HUES48 (cell line): Measurements from ENCODE around the gene SNX21.

Experiments used
- H3K27ac ChIP-seq: one replicate; pipeline ENCODE4 v1.7.0; 2013; ENCODE audit warnings: low read depth, low read length, inconsistent platforms
- H3K27me3 ChIP-seq: 2 replicates; pipeline ENCODE4 v1.6.1; 2013; ENCODE audit warnings: mild to moderate bottlenecking, low read length; ENCODE audit not compliant: control insufficient read depth, insufficient read depth
- H3K36me3 ChIP-seq: 2 replicates; pipeline ENCODE4 v1.6.1; 2013; ENCODE audit warnings: low read length; ENCODE audit not compliant: control insufficient read depth, insufficient read depth
- H3K4me1 ChIP-seq: 2 replicates; pipeline ENCODE4 v1.6.1; 2013; ENCODE audit warnings: mild to moderate bottlenecking, low read length; ENCODE audit not compliant: control insufficient read depth, insufficient read depth
- H3K4me3 ChIP-seq: 2 replicates; pipeline ENCODE4 v1.5.1; 2013; ENCODE audit warnings: mild to moderate bottlenecking, low read depth, low read length
- H3K9ac ChIP-seq: 2 replicates; pipeline ENCODE4 v1.6.1; 2013; ENCODE audit warnings: mild to moderate bottlenecking, low read depth, low read length, moderate library complexity
- H3K9me3 ChIP-seq: 2 replicates; pipeline ENCODE4 v1.6.1; 2013; ENCODE audit warnings: low read length; ENCODE audit not compliant: control insufficient read depth, insufficient read depth

Gene SNX21

GRCh38 chr20:45835825-45836224, 2.2 kb downstream of the SNX21 start:
- Histone ChIP-seq H3K4me3 (no peak overlapping the region), H3K4me1 (peaks cover 19% of the 10 kb centered on the region), H3K9ac (no peak overlapping the region)

GRCh38 chr20:45836841-45837240, 3.2 kb downstream of the SNX21 start:
- Histone ChIP-seq H3K9me3 (no peaks in the 10 kb centered on the region), H3K27me3 (no peaks in the 10 kb centered on the region; the same call in 1 of the 2 replicates), H3K4me3 (no peak overlapping the region), H3K4me1 (peaks cover 19% of the 10 kb centered on the region), H3K9ac (no peak overlapping the region), H3K27ac (no peak overlapping the region), H3K36me3 (peaks cover 41% of the 10 kb centered on the region)

More at GRCh38 chr20:45835825-45836224, 2.2 kb downstream of the SNX21 start:
- no peaks in the 10 kb centered on the region; the same call in 1 of the 2 replicates for H3K27me3 ChIP-seq
- H3K36me3 ChIP-seq, result peaks cover 32% of the 10 kb centered on the region
- no peak overlapping the region for H3K27ac ChIP-seq
- no peaks in the 10 kb centered on the region for H3K9me3 ChIP-seq

- Histone ChIP-seq H3K27me3 (no peaks in the 10 kb centered on the region), H3K36me3 (peaks cover 69% of the 10 kb centered on the region)
Observed at GRCh38 chr20:45840700-45841198, 7.2 kb downstream of the SNX21 start.

GRCh38 chr20:45841407-45842129, 8.0 kb downstream of the SNX21 start:
- Histone ChIP-seq H3K27me3 (no peaks in the 10 kb centered on the region), H3K27ac (no peak overlapping the region), H3K9ac (no peak overlapping the region), H3K36me3 (peaks cover 73% of the 10 kb centered on the region), H3K4me1 (no peaks in the 10 kb centered on the region), H3K9me3 (no peaks in the 10 kb centered on the region), H3K4me3 (no peak overlapping the region)

More at GRCh38 chr20:45840700-45841198, 7.2 kb downstream of the SNX21 start:
- no peak overlapping the region for H3K27ac ChIP-seq
- H3K4me1 ChIP-seq, result no peaks in the 10 kb centered on the region; the same call in 1 of the 2 replicates
- no peak overlapping the region for H3K9ac ChIP-seq
- H3K4me3 ChIP-seq, result no peak overlapping the region
- H3K9me3 ChIP-seq, result no peaks in the 10 kb centered on the region

- Histone ChIP-seq H3K27ac (no peak overlapping the region), H3K36me3 (peaks cover 68% of the 10 kb centered on the region)
Observed at GRCh38 chr20:45842169-45842812, 8.7 kb downstream of the SNX21 start.

GRCh38 chr20:45843506-45843905, 9.9 kb downstream of the SNX21 start:
- H3K9me3 ChIP-seq, result no peaks in the 10 kb centered on the region
- no peak overlapping the region for H3K4me3 ChIP-seq
- no peaks in the 10 kb centered on the region for H3K27me3 ChIP-seq
- peaks cover 73% of the 10 kb centered on the region for H3K36me3 ChIP-seq
- H3K27ac ChIP-seq, result no peak overlapping the region
- no peaks in the 10 kb centered on the region for H3K4me1 ChIP-seq
- H3K9ac ChIP-seq, result no peak overlapping the region

More at GRCh38 chr20:45842169-45842812, 8.7 kb downstream of the SNX21 start:
- H3K9ac ChIP-seq, result no peak overlapping the region
- H3K4me1 ChIP-seq, result no peaks in the 10 kb centered on the region
- H3K4me3 ChIP-seq, result no peak overlapping the region
- H3K9me3 ChIP-seq, result no peaks in the 10 kb centered on the region
- H3K27me3 ChIP-seq, result no peaks in the 10 kb centered on the region

- Histone ChIP-seq H3K27me3 (no peaks in the 10 kb centered on the region), H3K27ac (no peak overlapping the region), H3K9ac (no peak overlapping the region), H3K4me3 (no peak overlapping the region), H3K4me1 (no peaks in the 10 kb centered on the region), H3K36me3 (peaks cover 68% of the 10 kb centered on the region), H3K9me3 (no peaks in the 10 kb centered on the region)
Observed at GRCh38 chr20:45845452-45845851, 11.9 kb downstream of the SNX21 start.

- Histone ChIP-seq H3K9ac (no peak overlapping the region), H3K9me3 (no peaks in the 10 kb centered on the region), H3K36me3 (peaks cover 53% of the 10 kb centered on the region), H3K27ac (no peak overlapping the region), H3K27me3 (no peaks in the 10 kb centered on the region), H3K4me1 (peaks cover 5% of the 10 kb centered on the region; the same call in 1 of the 2 replicates), H3K4me3 (no peak overlapping the region)
Observed at GRCh38 chr20:45848421-45848820, 14.8 kb downstream of the SNX21 start.

- peaks cover 46% of the 10 kb centered on the region for H3K36me3 ChIP-seq
- H3K9ac ChIP-seq, result no peak overlapping the region
- H3K27ac ChIP-seq, result no peak overlapping the region
- no peak overlapping the region for H3K4me3 ChIP-seq
- H3K27me3 ChIP-seq, result no peaks in the 10 kb centered on the region
- H3K9me3 ChIP-seq, result no peaks in the 10 kb centered on the region
- peaks cover 9% of the 10 kb centered on the region for H3K4me1 ChIP-seq
Observed at GRCh38 chr20:45848969-45849582, 15.5 kb downstream of the SNX21 start.

GRCh38 chr20:45850238-45850637, 16.6 kb downstream of the SNX21 start:
- Histone ChIP-seq H3K27ac (no peak overlapping the region), H3K9me3 (no peaks in the 10 kb centered on the region), H3K4me3 (no peak overlapping the region), H3K36me3 (peaks cover 37% of the 10 kb centered on the region), H3K9ac (no peak overlapping the region), H3K4me1 (peaks cover 19% of the 10 kb centered on the region), H3K27me3 (no peaks in the 10 kb centered on the region)

GRCh38 chr20:45850926-45851325, 17.3 kb downstream of the SNX21 start:
- Histone ChIP-seq H3K4me3 (no peak overlapping the region), H3K4me1 (peaks cover 19% of the 10 kb centered on the region), H3K9me3 (no peaks in the 10 kb centered on the region), H3K36me3 (peaks cover 32% of the 10 kb centered on the region), H3K9ac (no peak overlapping the region), H3K27ac (no peak overlapping the region), H3K27me3 (no peaks in the 10 kb centered on the region)
